Stimulated activated CD8-positive, alpha-beta memory T cell treated with anti-CD3 and anti-CD28 coated beads, Interleukin-4, amount 100 ng/mL, for 24 hours (primary cell): ENCODE measurements around the gene CARM1.
A peak's percentile ranks its signal among the peaks of the same experiment; 100 is the strongest.

Source experiments
- DNase-seq: peaks from one replicate; pipeline ENCODE4 v3.0.0-alpha.2; 2020; ENCODE audit warnings: low read depth

CARM1 gene

DNA sequence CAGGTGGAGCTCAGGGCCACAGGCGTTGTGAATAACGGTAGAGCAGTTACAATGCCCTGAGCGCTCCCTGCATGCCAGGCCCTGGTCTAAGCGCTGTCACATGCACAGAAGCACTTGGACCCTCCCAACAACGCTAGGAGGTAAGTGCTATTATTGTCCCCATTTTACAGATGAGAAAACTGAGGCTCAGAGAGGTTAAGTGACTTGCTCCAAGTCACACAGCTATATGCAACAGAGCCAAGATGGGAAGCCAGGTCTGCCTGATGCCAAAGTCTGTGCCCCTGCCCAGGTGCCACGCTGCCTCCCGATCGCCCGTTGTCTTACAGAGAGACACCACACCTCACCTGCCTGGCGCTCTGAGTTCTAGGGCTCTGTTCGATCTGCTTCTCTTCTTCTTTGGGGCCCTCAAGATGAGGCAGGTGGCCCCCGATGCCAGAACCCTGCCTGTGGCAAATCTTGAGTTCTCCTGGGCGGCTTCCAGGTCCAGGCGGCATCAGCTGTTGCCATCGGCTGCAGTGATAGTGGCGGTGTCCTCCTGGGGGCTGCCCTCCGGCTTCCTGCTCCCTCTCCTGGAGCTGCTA lies 37.1 kb downstream of the CARM1 start:
- DNase-seq: no peak

DNA sequence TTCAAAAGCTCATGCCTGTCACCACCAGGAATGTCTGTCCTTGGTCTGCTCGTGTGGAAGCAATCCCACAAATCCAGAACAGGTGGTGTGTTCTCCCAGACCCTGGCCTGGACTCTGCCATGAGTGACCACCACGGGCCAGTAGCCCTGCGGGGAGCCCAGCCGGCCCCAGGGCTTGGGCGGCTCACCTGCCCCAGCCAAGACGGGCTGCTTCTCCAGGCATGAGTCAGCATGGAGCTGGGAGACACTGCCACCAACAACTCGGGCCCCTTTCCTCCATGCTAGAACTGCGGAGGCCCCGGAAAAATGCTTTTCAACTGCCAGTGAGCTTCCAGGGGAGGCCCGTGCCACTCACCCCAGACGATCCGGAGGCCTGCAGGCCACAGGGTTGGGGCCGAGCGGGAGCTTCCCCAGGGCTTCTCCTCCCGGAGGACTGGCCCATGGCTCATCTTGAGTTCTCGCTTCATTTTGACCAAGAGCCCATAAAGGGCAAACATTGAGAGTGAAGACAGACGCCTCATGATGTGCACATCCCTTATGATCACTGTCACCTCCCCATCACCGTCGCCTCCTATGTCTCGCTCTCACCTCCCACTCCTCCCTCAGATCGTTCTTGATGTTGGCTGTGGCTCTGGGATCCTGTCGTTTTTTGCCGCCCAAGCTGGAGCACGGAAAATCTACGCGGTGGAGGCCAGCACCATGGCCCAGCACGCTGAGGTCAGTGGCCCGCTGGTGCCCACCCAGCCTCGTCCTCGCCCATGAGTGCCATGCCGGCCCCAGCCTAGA lies 40.4 kb downstream of the CARM1 start:
- no peak for DNase-seq

DNA sequence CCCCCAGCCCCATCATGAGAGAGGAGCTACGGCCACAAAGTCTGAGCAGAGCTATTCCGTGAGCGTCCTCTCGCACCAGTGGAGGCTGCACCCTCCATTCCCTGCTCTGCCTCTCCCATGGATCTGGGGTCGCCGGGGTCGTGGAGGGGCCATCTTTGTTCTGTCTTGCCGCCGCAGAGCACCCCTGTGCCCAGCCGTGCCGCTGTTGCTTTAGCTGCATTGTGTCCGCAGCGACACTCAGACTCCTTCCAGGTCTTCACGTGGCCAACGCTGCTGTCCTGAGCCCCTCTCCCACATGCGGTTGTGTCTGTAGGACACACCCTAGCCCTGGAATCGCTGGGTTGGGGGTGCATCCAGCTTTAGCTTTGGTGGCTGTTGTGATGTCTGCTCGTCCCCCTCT lies 41.3 kb downstream of the CARM1 start:
- DNase-seq: no peak

DNA sequence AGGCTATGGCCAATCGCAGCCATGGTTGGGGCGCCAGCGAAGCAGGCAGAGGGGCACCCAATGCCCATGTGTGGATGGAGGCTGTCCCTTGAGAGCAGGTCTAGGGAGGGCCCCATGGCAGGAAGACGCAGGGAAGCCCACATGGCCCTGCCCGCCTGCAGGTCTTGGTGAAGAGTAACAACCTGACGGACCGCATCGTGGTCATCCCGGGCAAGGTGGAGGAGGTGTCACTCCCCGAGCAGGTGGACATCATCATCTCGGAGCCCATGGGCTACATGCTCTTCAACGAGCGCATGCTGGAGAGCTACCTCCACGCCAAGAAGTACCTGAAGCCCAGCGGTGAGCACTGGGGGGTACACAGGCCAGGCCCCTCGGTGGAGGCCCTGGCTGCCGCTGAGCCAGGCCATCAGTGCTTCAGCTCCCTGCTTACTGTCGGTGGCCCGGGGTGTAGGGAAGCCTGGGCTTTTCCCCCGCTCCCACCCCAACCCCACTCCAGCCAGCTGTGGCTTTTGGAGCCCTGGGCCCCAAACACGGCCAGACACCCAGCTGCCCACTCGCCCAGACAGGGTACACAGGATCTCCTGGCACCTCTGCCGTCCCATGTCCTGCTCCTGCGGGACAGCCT lies 42.5 kb downstream of the CARM1 start:
- DNase-seq: no peak

DNA sequence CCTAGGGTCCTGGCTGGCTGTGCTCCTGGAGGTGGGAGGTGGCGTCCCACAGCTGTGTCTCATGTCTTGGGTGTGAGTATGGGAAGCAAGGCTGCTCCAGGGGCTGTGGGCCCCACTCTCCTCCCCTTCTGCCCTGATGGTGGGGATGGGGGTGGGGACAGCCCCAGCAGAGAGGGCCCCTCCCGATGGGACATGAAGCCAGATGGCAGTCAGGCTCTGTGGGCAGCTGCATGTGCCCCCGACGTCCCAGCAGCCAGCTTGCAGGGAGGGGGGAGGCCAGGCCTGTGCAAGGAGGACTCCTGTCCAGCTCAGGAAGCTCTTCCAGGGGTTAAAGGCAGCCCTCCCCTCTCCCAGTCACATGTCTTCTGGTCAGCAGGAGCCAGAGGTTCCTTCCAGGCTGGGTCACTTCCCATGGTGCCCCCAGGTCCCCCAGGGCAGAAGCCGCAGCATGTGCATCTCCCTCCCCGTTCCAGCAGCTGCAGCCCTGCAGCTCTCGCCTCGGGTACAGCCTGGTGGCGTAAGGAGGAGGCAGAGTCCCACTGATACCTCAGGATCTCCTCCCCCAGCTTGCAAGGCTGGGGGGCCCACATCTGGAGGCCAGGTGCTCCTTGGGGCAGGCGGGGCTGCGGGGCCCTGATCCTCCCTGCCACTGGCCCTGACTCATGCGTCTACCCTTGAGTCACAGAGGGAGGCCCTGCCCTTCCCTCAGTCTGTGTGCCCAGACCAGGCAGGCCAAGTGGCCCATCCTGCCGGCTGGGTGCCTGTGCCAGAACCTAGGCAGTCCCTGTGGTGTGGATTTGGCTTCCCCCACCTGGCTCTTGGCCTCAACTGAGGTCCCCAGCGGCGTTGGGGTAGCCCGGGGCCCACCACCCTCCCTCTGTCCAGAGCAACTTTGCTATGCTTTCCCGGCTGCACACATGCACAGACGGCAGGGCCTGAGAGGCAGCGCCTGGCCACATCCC lies 44.1 kb downstream of the CARM1 start:
- no peak for DNase-seq

DNA sequence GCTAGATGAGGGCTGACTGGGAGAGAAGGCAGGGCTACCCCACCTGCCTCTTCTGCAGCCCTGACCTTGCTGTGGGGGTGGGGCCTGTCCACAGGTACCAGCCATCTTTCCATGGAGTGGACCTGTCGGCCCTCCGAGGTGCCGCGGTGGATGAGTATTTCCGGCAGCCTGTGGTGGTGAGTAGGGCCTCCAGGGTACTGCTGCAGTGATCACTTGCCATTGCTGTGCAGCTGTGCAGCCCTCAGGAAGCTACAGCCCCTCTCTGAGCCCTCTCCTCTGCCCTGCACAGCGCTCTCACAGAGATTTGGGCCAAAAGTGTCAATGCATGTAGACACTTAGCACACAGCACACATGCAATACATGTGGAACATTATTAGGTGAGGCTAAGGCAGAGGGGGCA lies 45.2 kb downstream of the CARM1 start:
- no peak for DNase-seq

DNA sequence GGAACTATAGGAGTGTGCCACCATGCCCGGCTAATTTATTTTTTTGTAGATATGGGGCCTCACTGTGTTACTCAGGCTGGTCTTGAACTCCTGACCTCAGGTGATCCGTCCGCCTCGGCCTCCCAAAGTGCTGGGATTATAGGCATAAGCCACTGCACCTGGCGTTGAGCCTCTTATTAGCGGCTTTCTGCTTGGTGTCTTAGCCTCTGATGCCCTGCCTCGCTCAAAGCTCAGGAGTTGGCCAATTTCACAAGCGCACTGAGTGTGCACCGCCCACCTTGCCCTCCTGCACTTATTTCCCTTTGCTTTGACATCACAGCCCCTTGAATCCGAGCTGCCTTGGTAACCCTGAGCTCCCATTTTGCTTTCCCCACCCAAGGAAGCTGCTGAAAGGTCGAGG lies 47.0 kb downstream of the CARM1 start:
- DNase-seq: no peak

DNA sequence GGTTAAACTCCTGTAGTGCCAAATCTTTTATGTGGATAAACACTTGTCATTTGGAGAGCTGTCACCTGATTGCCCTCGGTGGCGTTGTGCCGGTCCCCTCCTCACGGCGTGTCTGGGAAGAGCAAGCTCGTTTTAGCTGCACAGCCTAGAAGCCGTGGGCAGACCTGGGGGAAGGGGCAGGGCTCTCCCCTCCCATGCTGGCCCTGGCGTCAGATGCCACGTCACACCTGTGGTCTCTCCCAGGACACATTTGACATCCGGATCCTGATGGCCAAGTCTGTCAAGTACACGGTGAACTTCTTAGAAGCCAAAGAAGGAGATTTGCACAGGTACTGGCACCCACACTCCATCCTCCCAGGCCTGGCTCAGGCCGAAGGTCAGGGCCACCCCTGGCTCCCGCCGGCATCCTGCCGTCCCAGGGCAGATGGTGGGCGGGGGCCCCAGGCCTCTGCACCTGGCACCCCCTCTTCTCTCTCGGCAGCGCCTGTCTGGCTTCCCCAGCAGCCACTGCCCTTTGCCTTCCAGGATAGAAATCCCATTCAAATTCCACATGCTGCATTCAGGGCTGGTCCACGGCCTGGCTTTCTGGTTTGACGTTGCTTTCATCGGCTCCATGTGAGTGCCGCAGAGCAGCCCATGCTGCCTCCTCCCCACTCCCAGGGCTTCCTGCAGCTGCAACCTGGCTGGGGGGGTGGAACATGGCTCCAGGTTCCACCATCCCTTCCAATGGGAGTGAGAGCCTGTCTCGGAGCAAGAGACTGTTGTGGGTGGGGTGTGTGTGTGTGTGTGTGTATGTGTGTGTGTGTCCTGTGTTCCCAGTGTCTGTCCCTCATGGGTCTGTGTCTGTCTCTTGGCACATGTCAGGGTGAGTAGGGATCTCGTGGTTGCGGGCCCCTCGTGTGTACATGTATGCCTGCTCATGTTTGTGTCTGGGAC lies 48.3 kb downstream of the CARM1 start:
- no peak for DNase-seq

DNA sequence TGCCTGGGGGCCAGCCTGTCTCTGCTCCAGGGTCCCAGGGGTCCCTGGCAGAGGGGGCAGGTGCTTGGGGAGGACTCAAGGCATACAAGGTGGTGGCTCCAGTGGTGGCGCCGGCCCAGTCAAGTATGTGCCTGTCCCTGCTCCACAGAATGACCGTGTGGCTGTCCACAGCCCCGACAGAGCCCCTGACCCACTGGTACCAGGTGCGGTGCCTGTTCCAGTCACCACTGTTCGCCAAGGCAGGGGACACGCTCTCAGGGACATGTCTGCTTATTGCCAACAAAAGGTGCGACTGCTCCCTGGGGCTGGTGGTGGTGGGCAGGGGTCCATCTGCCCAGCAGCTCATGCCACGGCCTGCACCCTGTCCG lies 48.9 kb downstream of the CARM1 start:
- no peak for DNase-seq

DNA sequence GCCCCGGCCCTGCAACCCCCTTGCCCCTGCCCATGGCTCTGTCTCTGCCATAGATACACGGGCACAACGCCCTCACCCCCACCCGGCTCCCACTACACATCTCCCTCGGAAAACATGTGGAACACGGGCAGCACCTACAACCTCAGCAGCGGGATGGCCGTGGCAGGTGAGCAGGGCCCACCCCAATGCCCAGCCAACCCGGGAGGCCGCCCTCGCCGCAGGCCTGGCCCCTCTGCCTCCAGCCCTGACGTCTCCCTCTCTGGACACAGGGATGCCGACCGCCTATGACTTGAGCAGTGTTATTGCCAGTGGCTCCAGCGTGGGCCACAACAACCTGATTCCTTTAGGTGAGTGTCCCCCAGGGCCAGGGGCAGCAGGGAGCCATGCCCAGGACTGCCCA lies 49.4 kb downstream of the CARM1 start:
- no peak for DNase-seq

DNA sequence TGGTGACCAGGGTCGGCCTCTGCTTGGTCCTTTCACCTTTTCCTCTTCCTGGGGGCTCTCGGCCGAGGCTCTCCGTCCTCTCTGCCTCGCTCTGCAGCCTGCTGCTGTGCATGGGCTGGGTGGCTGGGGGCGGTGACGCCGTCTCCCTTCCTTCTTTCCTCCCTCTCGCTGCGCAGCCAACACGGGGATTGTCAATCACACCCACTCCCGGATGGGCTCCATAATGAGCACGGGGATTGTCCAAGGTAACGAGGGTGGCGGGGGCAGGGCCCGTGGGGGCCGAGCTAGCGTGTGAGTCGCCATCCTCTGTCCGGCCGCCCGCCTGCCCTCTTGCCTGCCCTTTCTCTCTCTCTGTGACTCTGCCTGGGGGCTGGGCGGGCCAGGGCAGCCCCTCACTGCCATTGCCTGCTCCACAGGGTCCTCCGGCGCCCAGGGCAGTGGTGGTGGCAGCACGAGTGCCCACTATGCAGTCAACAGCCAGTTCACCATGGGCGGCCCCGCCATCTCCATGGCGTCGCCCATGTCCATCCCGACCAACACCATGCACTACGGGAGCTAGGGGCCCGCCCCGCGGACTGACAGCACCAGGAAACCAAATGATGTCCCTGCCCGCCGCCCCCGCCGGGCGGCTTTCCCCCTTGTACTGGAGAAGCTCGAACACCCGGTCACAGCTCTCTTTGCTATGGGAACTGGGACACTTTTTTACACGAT lies 50.0 kb downstream of the CARM1 start:
- DNase-seq: no peak

DNA sequence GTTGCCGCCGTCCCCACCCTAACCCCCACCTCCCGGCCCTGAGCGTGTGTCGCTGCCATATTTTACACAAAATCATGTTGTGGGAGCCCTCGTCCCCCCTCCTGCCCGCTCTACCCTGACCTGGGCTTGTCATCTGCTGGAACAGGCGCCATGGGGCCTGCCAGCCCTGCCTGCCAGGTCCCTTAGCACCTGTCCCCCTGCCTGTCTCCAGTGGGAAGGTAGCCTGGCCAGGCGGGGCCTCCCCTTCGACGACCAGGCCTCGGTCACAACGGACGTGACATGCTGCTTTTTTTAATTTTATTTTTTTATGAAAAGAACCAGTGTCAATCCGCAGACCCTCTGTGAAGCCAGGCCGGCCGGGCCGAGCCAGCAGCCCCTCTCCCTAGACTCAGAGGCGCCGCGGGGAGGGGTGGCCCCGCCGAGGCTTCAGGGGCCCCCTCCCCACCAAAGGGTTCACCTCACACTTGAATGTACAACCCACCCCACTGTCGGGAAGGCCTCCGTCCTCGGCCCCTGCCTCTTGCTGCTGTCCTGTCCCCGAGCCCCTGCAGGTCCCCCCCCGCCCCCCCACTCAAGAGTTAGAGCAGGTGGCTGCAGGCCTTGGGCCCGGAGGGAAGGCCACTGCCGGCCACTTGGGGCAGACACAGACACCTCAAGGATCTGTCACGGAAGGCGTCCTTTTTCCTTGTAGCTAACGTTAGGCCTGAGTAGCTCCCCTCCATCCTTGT lies 50.7 kb downstream of the CARM1 start:
- no peak for DNase-seq

DNA sequence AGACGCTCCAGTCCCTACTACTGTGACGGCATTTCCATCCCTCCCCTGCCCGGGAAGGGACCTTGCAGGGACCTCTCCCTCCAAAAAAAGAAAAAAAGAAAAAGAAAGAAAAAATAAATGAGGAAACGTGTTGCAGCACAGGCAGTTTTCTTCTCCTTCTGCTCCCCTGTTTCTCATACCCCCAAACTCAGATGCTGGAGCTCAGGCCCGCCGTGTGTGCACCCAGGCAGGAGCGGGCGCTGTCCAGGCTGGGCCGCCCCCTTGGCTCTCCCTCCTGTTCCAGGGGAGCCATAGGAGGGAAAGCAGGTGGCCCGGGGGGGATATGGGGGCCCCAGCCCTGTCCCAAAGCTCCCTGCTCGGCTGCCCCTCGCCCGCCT lies 51.3 kb downstream of the CARM1 start:
- no peak for DNase-seq

DNA sequence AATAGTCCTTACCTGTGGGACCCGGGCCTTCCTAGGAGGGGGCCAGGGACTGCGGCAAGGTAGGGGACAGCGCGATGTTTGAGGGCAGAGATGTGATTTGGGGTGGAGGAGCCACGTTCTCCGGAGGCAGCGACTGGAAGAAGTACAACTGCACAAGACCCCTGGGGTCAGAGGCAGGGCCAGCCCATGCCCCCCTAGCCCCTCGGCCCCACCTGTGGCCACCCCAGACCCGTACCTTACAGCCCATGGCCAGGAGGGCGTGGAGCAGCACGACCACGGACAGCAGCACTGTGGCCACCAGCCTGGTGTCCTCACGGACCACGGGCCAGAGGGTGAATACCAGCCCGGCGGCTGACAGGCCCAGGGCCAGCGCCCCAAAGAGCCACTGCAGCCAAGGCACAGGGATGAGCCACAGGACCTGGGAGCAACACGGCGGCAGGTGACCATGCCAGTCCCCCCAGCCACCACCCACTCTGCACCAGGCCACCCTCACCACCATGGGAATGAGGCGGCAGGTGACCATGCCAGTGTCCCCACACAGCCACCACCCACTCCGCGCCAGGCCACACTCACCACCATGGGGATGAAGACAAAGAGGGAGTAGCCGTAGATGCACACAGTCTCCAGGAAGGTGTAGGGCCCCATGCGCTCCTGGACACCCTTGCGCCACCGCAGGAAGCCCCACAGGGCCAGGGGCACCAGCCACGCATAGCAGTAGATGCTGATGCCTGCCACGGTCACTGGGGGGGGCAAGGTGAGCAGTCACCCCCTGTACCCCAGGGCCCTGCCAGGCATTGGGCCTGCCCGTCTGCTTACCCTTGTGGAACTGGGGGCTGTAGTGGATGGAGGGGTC lies 52.1 kb downstream of the CARM1 start:
- no peak for DNase-seq

DNA sequence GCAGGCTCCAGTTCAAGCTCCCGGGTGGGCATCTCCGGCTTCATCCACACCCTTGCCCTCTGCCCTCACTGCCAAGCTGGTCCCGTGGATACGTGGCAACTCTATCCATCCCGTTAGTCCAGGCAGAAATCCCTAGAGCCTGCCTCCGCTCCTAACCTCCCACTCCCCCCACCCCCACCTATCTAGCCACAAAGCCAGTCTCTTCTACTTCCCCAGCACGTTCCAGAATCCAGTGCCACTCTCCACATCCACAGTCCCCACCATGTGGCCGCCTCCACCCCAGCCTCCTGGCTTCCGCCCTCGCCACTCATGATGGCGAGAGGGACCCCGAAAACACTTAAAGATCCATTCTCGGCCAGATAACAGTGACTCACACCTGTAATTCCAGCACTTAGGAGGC lies 53.2 kb downstream of the CARM1 start:
- DNase-seq: no peak

DNA sequence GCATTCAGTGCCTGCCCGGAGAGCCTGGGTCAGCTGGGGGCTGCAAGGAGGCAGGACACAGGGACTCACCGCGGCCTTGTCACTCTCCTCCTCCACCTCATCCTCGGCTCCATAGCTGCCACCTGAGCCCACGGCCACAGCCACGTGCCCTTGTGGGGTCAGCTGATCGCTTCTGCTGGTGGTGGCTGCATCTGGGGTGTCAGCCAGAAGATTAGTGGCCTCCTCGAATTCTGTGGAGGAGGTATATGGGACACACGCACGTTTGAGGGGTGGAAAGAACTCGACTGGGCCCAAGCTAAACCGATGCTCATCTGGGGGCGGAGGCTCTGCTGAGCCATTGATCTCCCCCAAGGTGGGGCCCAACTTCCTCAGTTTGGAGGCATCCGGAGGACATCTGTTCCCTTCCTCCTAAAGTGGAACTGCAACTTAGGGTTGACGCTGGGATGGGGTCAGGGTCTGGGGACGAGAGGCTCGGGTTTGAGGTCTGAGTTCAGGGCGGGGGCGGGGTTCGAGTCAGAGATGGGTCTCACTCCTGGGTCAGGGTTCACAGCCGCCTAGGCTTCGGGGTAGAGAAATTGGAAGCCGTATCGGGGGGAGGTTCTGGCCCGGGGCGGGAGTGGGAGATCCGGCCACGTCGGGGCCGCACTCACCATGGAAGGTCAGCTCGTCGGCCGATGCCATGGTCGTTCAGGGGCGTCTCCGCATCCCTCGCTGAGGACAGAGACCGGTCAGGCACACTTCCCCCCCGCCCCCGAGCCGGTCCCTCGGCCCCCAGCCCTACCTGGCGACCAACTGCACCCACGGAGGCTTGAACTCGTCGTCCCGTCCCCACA lies 56.6 kb downstream of the CARM1 start:
- DNase-seq: no peak

DNA sequence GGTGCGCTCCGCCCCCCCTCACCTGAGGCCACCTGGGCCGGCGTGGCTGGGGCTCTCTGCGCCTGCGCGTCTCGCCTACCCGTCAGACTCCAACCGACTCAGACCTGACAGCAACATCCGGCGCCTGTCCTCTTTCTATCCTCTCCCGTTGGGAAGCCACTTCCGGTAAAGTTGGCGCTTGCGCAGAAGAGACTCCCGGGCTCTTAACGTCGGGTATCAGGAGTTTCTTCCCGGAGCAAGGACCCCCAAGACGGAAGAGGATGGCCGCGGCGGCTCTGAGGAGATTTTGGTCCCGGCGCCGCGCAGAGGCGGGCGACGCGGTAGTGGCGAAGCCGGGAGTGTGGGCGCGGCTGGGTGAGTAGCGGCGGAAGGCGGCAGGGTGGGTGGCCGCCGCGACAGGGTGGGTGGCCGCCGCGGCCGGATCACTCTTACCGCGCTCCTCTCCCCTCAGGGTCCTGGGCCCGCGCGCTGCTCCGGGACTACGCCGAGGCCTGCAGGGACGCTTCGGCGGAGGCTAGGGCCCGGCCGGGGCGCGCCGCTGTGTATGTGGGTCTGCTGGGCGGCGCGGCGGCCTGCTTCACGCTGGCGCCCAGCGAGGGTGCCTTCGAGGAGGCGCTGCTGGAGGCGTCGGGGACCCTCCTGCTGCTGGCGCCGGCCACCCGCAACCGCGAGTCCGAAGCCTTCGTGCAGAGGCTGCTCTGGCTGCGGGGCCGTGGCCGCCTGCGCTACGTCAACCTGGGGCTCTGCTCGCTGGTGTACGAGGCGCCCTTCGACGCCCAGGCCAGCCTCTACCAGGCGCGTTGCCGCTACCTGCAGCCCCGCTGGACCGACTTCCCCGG lies 57.4 kb downstream of the CARM1 start, which contains the start of the genes TIMM29 and YIPF2:
TSS of gene TIMM29 (plus strand) at position 249 of the 839 bp plus-strand sequence. CDS start at position 261, 12 bp downstream.
TSS of gene YIPF2 (minus strand) at position 77 of the 839 bp plus-strand sequence. CDS start 229 bp downstream, outside the sequence.
- peak; percentile 91 for DNase-seq
